VCaP (cell line): ENCODE measurements around the gene ROBO2.
A peak's percentile ranks its signal among the peaks of the same experiment; 100 is the strongest.

Experiments used
- H3K27ac ChIP-seq: fragments of 450-650 bp; 2 replicates; pipeline ENCODE4 v1.5.1; 2017
- TF ChIP-seq, protein P1 (sequence below): fragments of 450-650 bp; conservative IDR thresholded peaks from 2 replicates; pipeline ENCODE4 v1.5.1; 2017; ENCODE audit warnings: mild to moderate bottlenecking, moderate library complexity

The ROBO2 gene

DNA sequence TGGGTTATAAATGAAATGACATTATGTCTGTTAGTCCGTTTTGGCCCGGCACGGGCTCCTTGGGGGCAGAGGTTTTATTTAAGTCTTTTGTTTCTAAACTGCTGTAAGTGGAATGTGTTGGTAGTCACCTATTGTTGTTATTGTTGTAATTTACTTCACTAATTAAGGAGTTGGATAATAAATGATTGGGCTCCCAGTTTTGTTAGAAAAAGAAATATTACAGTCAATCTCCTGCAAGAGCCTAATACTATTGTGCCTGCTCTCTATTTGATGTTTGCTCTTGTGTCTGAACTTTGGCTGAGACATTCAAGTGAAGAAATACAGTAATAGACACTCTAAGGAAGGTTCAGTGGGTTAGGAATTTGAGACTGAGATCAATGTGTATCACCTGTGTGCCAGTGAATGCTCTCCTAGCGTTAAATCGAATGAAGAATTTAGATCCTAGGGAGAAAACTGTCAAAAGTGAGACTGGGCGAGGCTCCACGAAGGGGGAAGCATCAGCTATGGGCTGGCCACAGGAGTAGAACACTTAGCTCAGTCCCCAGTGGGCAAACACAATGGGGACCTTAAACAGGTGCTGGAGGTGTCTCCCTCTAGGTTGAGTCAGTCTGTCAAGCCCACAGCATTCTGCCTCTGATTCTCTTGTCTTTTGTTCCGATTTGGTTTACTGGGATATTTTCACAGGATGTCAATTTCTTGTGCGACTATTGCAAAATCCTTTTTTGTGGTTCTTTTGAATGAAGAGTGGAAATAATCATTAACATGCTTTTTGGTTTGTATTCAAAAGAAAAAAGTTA lies 1.2 kb downstream of the ROBO2 start:
- TF ChIP-seq, protein P1, sequence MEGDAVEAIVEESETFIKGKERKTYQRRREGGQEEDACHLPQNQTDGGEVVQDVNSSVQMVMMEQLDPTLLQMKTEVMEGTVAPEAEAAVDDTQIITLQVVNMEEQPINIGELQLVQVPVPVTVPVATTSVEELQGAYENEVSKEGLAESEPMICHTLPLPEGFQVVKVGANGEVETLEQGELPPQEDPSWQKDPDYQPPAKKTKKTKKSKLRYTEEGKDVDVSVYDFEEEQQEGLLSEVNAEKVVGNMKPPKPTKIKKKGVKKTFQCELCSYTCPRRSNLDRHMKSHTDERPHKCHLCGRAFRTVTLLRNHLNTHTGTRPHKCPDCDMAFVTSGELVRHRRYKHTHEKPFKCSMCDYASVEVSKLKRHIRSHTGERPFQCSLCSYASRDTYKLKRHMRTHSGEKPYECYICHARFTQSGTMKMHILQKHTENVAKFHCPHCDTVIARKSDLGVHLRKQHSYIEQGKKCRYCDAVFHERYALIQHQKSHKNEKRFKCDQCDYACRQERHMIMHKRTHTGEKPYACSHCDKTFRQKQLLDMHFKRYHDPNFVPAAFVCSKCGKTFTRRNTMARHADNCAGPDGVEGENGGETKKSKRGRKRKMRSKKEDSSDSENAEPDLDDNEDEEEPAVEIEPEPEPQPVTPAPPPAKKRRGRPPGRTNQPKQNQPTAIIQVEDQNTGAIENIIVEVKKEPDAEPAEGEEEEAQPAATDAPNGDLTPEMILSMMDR: no peak

DNA sequence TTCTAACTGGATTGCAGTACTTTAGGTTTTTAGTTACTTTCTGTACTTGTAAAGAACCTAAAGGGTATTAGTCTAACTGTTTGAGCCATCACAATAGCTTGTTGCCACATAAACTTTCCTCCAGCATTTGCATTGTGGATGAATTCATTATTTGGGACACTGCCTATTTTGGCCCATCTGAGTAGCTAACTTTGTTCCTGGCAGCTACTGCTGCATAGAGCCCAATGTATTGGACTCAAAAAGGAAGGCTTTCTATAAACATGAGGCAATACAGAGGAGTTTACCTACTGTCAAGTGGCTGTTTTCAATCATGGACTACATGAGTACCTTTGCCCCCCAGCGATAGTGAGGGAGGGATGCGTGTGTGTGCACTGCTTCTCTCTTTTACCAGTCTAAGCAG lies 1.9 kb downstream of the ROBO2 start:
- no peak overlapping the region for H3K27ac ChIP-seq
- TF ChIP-seq, protein P1: no peak

More for the DNA sequence above, 1.2 kb downstream of the ROBO2 start:
- H3K27ac ChIP-seq: no peak overlapping the region

DNA sequence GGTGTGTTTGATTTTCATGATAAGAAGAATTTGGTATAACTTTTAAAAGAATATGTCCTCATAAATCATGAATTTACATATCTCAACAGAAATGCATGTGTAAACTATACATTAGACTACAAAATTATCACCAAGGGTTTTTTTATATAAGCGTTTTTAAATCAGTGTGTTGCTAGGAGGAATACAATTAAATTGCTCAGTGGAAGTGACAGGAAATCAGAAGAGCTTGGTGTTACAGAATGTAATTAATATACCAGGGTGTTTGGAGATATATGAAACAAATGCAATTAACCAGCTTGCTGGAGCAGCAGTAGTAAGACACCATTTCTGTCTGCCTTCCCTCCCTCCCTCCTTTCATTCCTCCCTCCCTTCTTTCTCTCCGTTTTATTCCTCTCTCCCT lies 2.4 kb downstream of the ROBO2 start:
- TF ChIP-seq, protein P1: no peak
- H3K27ac ChIP-seq: no peak overlapping the region

DNA sequence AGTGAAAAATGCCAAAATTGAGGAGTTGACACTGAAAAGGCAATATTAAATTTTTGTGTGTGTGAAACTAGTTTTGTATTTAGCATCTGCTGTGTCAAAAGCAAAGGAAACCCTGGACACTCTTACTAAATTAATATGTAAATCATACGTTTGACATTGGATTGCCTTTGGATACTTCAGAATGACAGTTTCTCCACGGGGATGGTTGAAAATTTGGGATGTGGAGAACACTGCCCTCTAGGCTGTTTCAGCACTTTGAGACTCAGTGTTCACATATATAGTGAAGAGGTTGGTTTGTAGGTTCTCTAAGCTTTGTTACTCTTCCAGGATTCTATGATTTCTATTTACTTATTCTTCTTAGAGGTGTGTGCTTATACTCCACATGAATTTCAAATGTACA lies 3.0 kb downstream of the ROBO2 start:
- TF ChIP-seq, protein P1: peak; percentile 47
- H3K27ac ChIP-seq: no peak overlapping the region

DNA sequence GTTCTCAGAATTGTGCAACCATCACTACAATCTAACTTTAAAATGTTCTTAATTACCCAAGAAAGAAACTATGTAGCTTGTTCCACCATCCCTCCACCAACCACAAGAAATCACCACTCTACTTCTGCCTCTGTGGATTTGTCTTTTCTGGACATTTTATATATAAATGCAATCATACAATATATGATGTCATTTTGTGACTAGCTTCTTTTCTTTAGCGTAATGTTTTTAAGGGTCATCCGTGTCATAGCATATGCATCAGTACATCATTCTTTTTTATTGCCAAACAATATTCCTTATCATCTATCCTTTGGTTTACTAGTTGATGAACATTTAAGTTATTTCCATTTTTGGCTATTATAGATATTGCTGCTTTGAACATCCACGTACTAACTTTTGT lies 5.8 kb downstream of the ROBO2 start:
- no peak overlapping the region for H3K27ac ChIP-seq
- TF ChIP-seq, protein P1: no peak

DNA sequence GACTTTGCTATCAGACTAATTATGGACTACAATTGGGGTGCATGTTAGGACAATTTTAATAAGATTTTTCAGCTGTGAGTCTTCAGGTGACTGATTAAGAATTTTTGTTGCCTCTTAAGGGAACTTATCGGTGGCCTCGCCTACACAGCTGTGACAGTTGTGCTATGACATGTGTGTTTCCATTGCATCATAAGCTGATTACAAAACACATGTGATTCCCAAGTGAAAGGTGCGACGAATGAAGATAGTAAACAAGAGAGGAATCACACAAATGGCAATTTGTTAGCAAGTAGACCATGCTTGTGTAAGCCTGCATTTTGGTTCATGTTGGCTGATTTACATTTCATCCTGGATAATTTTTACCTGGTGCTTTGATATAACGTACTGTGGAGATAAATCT lies 8.3 kb downstream of the ROBO2 start:
- H3K27ac ChIP-seq: no peak overlapping the region
- TF ChIP-seq, protein P1: no peak

DNA sequence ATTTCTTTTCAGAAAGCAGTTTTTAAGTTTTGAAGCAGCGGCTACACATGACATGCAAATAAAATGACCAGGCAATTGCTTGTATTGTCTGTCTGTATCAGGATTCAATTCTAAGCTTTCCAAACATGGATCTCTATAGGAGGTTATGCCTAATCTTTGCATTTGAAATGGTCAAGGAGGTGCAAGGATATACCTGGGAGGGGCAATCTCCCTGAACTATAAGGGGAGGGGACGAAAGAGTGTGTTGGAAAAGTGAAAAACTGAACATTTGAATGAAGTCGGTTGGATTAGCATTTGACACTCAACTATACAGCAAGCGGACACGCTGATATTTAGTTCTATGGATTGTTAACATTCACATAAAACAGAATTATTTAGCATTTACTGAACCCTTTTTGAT lies 11.7 kb downstream of the ROBO2 start:
- TF ChIP-seq, protein P1: no peak
- H3K27ac ChIP-seq: no peak overlapping the region
